Glomerular visceral epithelial cell (primary cell): ENCODE results near the gene NPB.
A peak's percentile ranks its signal among the peaks of the same experiment; 100 is the strongest.

ENCODE experiments used
- DNase-seq: peaks from one replicate; pipeline ENCODE4 v3.0.0-alpha.2; 2016; ENCODE audit errors: extremely low spot score

NPB gene

GRCh38 chr17:81898885-81899284 lies 3.2 kb upstream of the NPB start:
- no peak for DNase-seq

GRCh38 chr17:81899514-81900166 lies 2.4 kb upstream of the NPB start:
- no peak for DNase-seq

GRCh38 chr17:81900181-81900820 lies 1.7 kb upstream of the NPB start:
- DNase-seq = no peak

GRCh38 chr17:81901167-81902022 lies 643 bp upstream of the NPB start:
- no peak for DNase-seq

- no peak for DNase-seq
Observed at GRCh38 chr17:81902653-81903414, 796 bp downstream of the NPB start.

GRCh38 chr17:81903415-81903831 lies 1.4 kb downstream of the NPB start:
- DNase-seq = no peak

- no peak for DNase-seq
Observed at GRCh38 chr17:81903896-81904599, 2.0 kb downstream of the NPB start.

GRCh38 chr17:81904600-81905423 lies 2.8 kb downstream of the NPB start:
- no peak for DNase-seq

GRCh38 chr17:81905424-81905875 lies 3.4 kb downstream of the NPB start:
- no peak for DNase-seq

GRCh38 chr17:81905993-81906392 lies 4.0 kb downstream of the NPB start:
- no peak for DNase-seq

- DNase-seq = no peak
Observed at GRCh38 chr17:81906476-81907218, 4.6 kb downstream of the NPB start.

GRCh38 chr17:81907219-81908145 lies 5.4 kb downstream of the NPB start:
- DNase-seq = no peak

GRCh38 chr17:81908793-81909192 lies 6.8 kb downstream of the NPB start:
- no peak for DNase-seq

- no peak for DNase-seq
Observed at GRCh38 chr17:81909231-81909630, 7.2 kb downstream of the NPB start.

- peak; percentile 30 for DNase-seq
Observed at GRCh38 chr17:81909966-81910839, 8.2 kb downstream of the NPB start.

- no peak for DNase-seq
Observed at GRCh38 chr17:81910840-81911276, 8.8 kb downstream of the NPB start.

GRCh38 chr17:81911277-81911961 lies 9.4 kb downstream of the NPB start, which contains the start of gene PCYT2:
Gene PCYT2, minus strand, starts transcription at chr17:81911399. Its CDS starts 44 bp downstream, at chr17:81911355.
- peak; percentile 90 for DNase-seq
